Neural crest cell (in vitro differentiated cells): Measurements from ENCODE around the gene TMEM117. TPM values are rescaled to one million over a fixed set of nuclear protein-coding genes. Genes with fewer than 3 reads are reported as not detected.

Experiments
- DNase-seq: peaks from one replicate; pipeline ENCODE4 v3.0.0; 2021; ENCODE audit warnings: low read depth, mixed read lengths, low spot score
- H3K27ac Mint-ChIP-seq: one replicate; pipeline ENCODE4 v1.8.0; 2021; ENCODE audit warnings: mild to moderate bottlenecking, mixed read lengths; ENCODE audit not compliant: unreplicated experiment
- H3K27me3 Mint-ChIP-seq: 2 replicates; pipeline ENCODE4 v1.8.0; 2021; ENCODE audit warnings: low read depth, mild to moderate bottlenecking, mixed read lengths
- H3K36me3 Mint-ChIP-seq: 2 replicates; pipeline ENCODE4 v1.8.0; 2021; ENCODE audit warnings: low read depth, mild to moderate bottlenecking, mixed read lengths
- H3K4me1 Mint-ChIP-seq: 2 replicates; pipeline ENCODE4 v1.8.0; 2021; ENCODE audit warnings: mixed read lengths
- H3K4me3 Mint-ChIP-seq: one replicate; pipeline ENCODE4 v1.8.0; 2021; ENCODE audit warnings: mild to moderate bottlenecking, mixed read lengths
- H3K9me3 Mint-ChIP-seq: 2 replicates; pipeline ENCODE4 v1.8.0; 2021; ENCODE audit warnings: mixed read lengths
- CTCF ChIP-seq: fragments of 200-600 bp; sonication (generic); conservative IDR thresholded peaks from 2 replicates; pipeline ENCODE4 v1.5.0; 2021; ENCODE audit warnings: antibody characterized with exemption, mild to moderate bottlenecking
- long read RNA-seq: library from polyadenylated mRNA; unstranded; transcript quantifications from one replicate; pipeline ENCODE4 v2.0.0, GENCODE V29; 2020
- total RNA-seq: library from RNA; stranded (reverse); gene quantifications from 2 replicates; pipeline ENCODE4 v1.2.1, GENCODE V29; 2021

Gene TMEM117
- total RNA-seq = 7.3 and 7.6 TPM in 2 replicates
- long read RNA-seq, transcript TMEM117-201 (8 exons, 2,758 nt) = major isoform, 6 of 8 reads
- long read RNA-seq, partial matches to known transcripts = 0 of 8 reads
- long read RNA-seq, other reads (novel, unspliced or antisense) = 2 of 8 reads

- no peak for TF ChIP-seq CTCF
- Mint-ChIP-seq H3K27me3 (peaks cover 3% of the 10 kb centered on the region), H3K27ac (peak within 1 kb of the TSS; percentile 79), H3K4me3 (peak within 1 kb of the TSS; percentile 91), H3K4me1 (peaks cover 16% of the 10 kb centered on the region), H3K9me3 (no peaks in the 10 kb centered on the region), H3K36me3 (no peaks in the 10 kb centered on the region)
- DNase-seq = peak; percentile 43
These were observed at the start of gene TMEM117 for GRCh38 chr12:43835656-43836474. TMEM117 (plus strand) TSS chr12:43836081.

GRCh38 chr12:43786899-43787693, 48.8 kb upstream of the TMEM117 start:
- Mint-ChIP-seq H3K27ac (no peak overlapping the region), H3K9me3 (no peaks in the 10 kb centered on the region), H3K27me3 (no peaks in the 10 kb centered on the region), H3K36me3 (peaks cover 4% of the 10 kb centered on the region), H3K4me3 (no peak overlapping the region), H3K4me1 (no peaks in the 10 kb centered on the region)
- TF ChIP-seq CTCF = no peak
- DNase-seq = no peak

GRCh38 chr12:43789941-43790340, 45.9 kb upstream of the TMEM117 start:
- H3K27ac Mint-ChIP-seq = peak overlapping the region; percentile 60
- no peak overlapping the region for H3K4me3 Mint-ChIP-seq
- no peaks in the 10 kb centered on the region for H3K9me3 Mint-ChIP-seq
- H3K27me3 Mint-ChIP-seq = no peaks in the 10 kb centered on the region
- no peak for TF ChIP-seq CTCF
- no peaks in the 10 kb centered on the region for H3K4me1 Mint-ChIP-seq
- peaks cover 9% of the 10 kb centered on the region for H3K36me3 Mint-ChIP-seq
- no peak for DNase-seq

GRCh38 chr12:43795716-43796280, 40.1 kb upstream of the TMEM117 start:
- Mint-ChIP-seq H3K9me3 (no peaks in the 10 kb centered on the region), H3K27me3 (no peaks in the 10 kb centered on the region), H3K27ac (no peak overlapping the region), H3K4me1 (no peaks in the 10 kb centered on the region), H3K36me3 (peaks cover 16% of the 10 kb centered on the region), H3K4me3 (no peak overlapping the region)
- no peak for TF ChIP-seq CTCF
- DNase-seq = no peak

- Mint-ChIP-seq H3K4me3 (no peak overlapping the region), H3K36me3 (peaks cover 14% of the 10 kb centered on the region), H3K9me3 (no peaks in the 10 kb centered on the region), H3K27ac (no peak overlapping the region), H3K27me3 (no peaks in the 10 kb centered on the region), H3K4me1 (no peaks in the 10 kb centered on the region)
- no peak for DNase-seq
- no peak for TF ChIP-seq CTCF
These were observed 38.2 kb upstream of the TMEM117 start for GRCh38 chr12:43797561-43798217.
